Lung (tissue), 12 donors: ENCODE data around the gene C11orf91. TPM values are rescaled to one million over a fixed set of nuclear protein-coding genes. Genes with fewer than 3 reads are reported as not detected.

ENCODE experiments used
- ATAC-seq: fragments of 200-7000 bp; cut with Tn5 transposase; one replicate; pipeline ENCODE4 v1.9.1; 2020; ENCODE audit warnings: moderate number of reproducible peaks; ENCODE audit not compliant: insufficient read depth, low FRiP score
- DNase-seq, 3 donors: peaks; one replicate each; pipeline ENCODE4 v3.0.0-alpha.2; 2013 to 2017
- H3K27ac ChIP-seq, 2 donors: one replicate each; pipeline ENCODE4 v1.5.1; 2013; ENCODE audit warnings: mild to moderate bottlenecking in 2 of 2, moderate library complexity in 2 of 2, control low read depth in 1 of 2, inconsistent platforms in 1 of 2, low read depth in 1 of 2, low read length in 1 of 2
- H3K27me3 ChIP-seq, 3 donors: one replicate each; pipeline ENCODE4 v1.5.1; 2013; ENCODE audit warnings: low read length in 2 of 3; ENCODE audit not compliant: control insufficient read depth in 3 of 3, insufficient read depth in 3 of 3
- H3K36me3 ChIP-seq, 4 donors: one replicate each; pipeline ENCODE4 v1.5.1; 2013; ENCODE audit warnings: low read length in 4 of 4, mild to moderate bottlenecking in 1 of 4, moderate library complexity in 1 of 4; ENCODE audit not compliant: control insufficient read depth in 4 of 4, insufficient read depth in 4 of 4
- H3K4me1 ChIP-seq, 5 donors: one replicate each; pipeline ENCODE4 v1.5.1; 2013; ENCODE audit warnings: low read length in 5 of 5, mild to moderate bottlenecking in 2 of 5, moderate library complexity in 1 of 5; ENCODE audit not compliant: control insufficient read depth in 5 of 5, insufficient read depth in 5 of 5
- H3K4me3 ChIP-seq: one replicate; pipeline ENCODE4 v1.5.1; 2013; ENCODE audit warnings: mild to moderate bottlenecking, control low read depth, moderate library complexity
- H3K9ac ChIP-seq, 2 donors: one replicate each; pipeline ENCODE4 v1.5.1; 2013; ENCODE audit warnings: low read length in 2 of 2, control low read depth in 1 of 2; ENCODE audit not compliant: insufficient read depth in 1 of 2
- H3K9me3 ChIP-seq, 4 donors: one replicate each; pipeline ENCODE4 v1.5.1; 2013; ENCODE audit warnings: low read length in 3 of 4, mild to moderate bottlenecking in 1 of 4, moderate library complexity in 1 of 4; ENCODE audit not compliant: control insufficient read depth in 4 of 4, insufficient read depth in 3 of 4
- WGBS, 2 donors: extraction: QIAGEN DNeasy Blood & Tissue Kit; methylation state at CpG; one replicate each; pipeline ENCODE4 v1.1.7; 2013; 5-methylcytosine and 5-hydroxymethylcytosine counted together
- polyA plus RNA-seq, 2 donors: library from polyadenylated mRNA; stranded (reverse); fragments of 200-250 nt; gene quantifications; one replicate each; pipeline ENCODE4 v1.2.1, GENCODE V29; 2013
- total RNA-seq, 2 donors: library from RNA; depleted of rRNA in 1 of 2; stranded (reverse); fragments of >200 nt in 1 of 2; gene quantifications; one replicate each; pipeline ENCODE4 v1.2.1, GENCODE V29; 2014 to 2021
- TF ChIP-seq, protein P1 (sequence below): IDR thresholded peaks from 2 replicates; pipeline ENCODE4 v1.5.1; 2012; ENCODE audit warnings: mild to moderate bottlenecking; ENCODE audit errors: control extremely low read depth, extremely low read depth
- donor health status: control.
- donor health status: control.
- donor health status: Bipolar disorder and iron deficiency.
- donor health status: healthy.
- donor health status: DM: yes; HTN: yes; CAD: no.

Gene C11orf91
- total and polyA plus RNA-seq, 4 donors = 0.58 to 3.6 TPM; not detected in 2

DNA sequence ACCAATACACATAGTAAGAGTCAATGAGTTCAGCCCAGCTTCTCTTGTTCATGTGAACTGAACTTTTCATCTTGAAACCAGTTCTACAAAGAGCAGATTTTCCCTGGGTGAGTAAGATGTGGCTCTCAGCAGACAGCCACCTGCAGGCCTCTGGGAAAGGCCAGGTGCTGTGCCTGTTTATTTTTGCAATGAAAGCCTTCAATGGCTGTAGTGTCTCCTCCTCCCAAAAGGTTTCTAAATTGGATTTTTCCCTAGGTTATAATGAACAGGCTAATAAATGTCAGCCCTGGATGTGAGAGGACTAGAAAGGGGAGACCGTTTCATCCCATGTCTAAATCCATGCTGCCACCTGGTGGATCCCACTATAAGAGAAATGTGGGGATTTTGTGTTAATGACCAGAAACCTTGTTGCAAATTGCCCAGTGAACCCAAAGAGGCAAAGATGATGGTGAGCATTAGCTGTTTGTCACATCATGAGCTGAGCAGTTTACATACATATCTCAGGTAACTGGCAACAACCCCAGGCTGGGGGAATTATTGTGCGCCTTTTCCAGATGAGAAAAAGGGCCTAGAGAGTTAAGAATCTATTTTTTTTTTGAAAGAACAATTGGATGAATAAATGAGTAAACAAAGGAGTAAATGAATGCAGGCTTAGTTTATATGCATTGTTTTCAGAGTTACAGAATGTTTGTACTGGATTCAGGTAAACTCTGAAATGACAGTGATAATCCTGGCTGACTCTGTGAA lies 12.7 kb downstream of the C11orf91 start:
- ATAC-seq (no peak), DNase-seq (peak; percentile 65 to 80 (median 77))
- 64 to 67% methylated on average over 2 of the region's 2 CpGs for WGBS, 2 donors
- Histone ChIP-seq H3K27ac (no peak overlapping the region), H3K4me3 (no peak overlapping the region), H3K9ac (no peak overlapping the region), H3K9me3 (no peaks in the 10 kb centered on the region), H3K27me3 (no peaks in the 10 kb centered on the region), H3K36me3 (no peaks in the 10 kb centered on the region), H3K4me1 (peaks cover 0 to 31% (median 17%) of the 10 kb centered on the region in 5 donors)
- TF ChIP-seq, protein P1, sequence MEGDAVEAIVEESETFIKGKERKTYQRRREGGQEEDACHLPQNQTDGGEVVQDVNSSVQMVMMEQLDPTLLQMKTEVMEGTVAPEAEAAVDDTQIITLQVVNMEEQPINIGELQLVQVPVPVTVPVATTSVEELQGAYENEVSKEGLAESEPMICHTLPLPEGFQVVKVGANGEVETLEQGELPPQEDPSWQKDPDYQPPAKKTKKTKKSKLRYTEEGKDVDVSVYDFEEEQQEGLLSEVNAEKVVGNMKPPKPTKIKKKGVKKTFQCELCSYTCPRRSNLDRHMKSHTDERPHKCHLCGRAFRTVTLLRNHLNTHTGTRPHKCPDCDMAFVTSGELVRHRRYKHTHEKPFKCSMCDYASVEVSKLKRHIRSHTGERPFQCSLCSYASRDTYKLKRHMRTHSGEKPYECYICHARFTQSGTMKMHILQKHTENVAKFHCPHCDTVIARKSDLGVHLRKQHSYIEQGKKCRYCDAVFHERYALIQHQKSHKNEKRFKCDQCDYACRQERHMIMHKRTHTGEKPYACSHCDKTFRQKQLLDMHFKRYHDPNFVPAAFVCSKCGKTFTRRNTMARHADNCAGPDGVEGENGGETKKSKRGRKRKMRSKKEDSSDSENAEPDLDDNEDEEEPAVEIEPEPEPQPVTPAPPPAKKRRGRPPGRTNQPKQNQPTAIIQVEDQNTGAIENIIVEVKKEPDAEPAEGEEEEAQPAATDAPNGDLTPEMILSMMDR = no peak

DNA sequence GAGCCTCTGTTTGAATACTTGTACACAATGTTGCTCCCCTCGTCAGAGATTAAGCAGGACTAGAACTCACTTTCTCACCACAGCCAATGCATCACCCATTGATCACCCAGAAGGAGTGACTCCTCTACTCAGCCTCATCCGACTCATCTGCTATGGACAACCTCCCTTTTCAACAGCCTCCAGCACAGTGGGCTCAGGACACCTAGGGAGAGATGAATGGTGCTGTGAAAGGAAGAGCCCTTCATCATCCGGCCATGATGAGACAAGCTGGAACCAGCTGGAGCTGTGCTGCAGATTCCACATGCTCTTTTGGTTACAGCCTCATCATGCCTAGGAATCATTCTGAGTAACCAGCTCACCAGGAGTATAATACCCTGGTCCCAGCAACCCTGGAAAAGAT lies 15.5 kb downstream of the C11orf91 start:
- H3K4me1 ChIP-seq = peaks cover 0 to 5% (median 3%) of the 10 kb centered on the region in 5 donors
- TF ChIP-seq, protein P1 = no peak
- H3K27ac ChIP-seq = no peak overlapping the region
- no peak for DNase-seq
- no peaks in the 10 kb centered on the region for H3K27me3 ChIP-seq
- no peaks in the 10 kb centered on the region for H3K36me3 ChIP-seq
- WGBS, 2 donors = 76 to 80% methylated on average over 3 of the region's 3 CpGs
- no peak overlapping the region for H3K4me3 ChIP-seq
- no peak for ATAC-seq
- H3K9ac ChIP-seq = no peak overlapping the region
- H3K9me3 ChIP-seq = peaks cover 0 to 4% (median 0%) of the 10 kb centered on the region in 4 donors

DNA sequence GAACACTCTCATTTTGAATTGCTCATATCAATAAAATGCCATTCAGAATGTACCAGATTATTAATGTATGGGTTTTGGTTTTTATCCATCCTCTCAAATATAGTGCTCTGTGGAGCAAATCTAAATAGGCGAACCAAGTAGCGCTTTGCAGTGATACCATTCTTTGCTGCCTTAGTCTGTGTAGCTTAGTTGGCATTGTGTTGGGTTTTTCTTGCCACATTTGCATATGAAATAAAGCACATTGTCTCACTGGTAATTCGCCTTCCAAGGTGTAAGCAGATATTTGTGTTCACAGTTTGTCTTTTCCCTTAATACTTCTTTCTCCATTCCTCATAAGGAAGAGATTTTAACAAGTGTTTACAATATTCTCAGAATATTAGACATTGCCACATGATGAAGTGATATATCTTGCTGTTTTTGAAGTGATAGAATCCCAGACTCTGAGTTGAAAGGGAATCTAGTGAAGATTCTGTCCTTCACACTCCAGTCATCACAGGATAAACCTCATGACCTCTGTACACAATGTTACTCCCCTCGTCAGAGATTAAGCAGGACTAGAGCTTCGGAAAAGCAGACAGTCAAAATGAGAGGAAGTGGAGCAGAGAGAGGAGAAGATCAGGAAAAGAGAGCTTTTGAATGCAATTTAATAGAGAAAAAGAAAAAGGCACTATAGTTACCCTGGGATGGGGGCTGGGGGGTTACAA lies 16.5 kb downstream of the C11orf91 start:
- Histone ChIP-seq H3K9ac (no peak overlapping the region), H3K4me1 (peaks cover 0 to 5% (median 0%) of the 10 kb centered on the region in 5 donors), H3K27me3 (no peaks in the 10 kb centered on the region), H3K27ac (no peak overlapping the region), H3K4me3 (no peak overlapping the region), H3K9me3 (peaks cover 0 to 4% (median 0%) of the 10 kb centered on the region in 4 donors), H3K36me3 (no peaks in the 10 kb centered on the region)
- ATAC-seq (no peak), DNase-seq (no peak)
- TF ChIP-seq, protein P1 = no peak
- 81 to 83% methylated on average over 5 of the region's 5 CpGs for WGBS, 2 donors
